Testis (tissue), 2 donors: ENCODE results near the gene SPAG9.

Experiments
- POLR2A ChIP-seq: fragments of 450-650 bp; IDR thresholded peaks from one replicate; pipeline ENCODE4 v1.6.1; 2017; ENCODE audit warnings: antibody characterized with exemption, mild to moderate bottlenecking, moderate library complexity
- TF ChIP-seq, protein P1 (sequence below), 3 experiments: fragments of 450-650 bp in 2 of 3; fragments of 200-600 bp in 1 of 3; sonication (generic) in 1 of 3; IDR thresholded peaks; one replicate each; pipeline ENCODE4 v1.5.1; 2016 to 2019; ENCODE audit warnings: antibody characterized with exemption in 3 of 3, mild to moderate bottlenecking in 2 of 3, moderate library complexity in 1 of 3

DNA sequence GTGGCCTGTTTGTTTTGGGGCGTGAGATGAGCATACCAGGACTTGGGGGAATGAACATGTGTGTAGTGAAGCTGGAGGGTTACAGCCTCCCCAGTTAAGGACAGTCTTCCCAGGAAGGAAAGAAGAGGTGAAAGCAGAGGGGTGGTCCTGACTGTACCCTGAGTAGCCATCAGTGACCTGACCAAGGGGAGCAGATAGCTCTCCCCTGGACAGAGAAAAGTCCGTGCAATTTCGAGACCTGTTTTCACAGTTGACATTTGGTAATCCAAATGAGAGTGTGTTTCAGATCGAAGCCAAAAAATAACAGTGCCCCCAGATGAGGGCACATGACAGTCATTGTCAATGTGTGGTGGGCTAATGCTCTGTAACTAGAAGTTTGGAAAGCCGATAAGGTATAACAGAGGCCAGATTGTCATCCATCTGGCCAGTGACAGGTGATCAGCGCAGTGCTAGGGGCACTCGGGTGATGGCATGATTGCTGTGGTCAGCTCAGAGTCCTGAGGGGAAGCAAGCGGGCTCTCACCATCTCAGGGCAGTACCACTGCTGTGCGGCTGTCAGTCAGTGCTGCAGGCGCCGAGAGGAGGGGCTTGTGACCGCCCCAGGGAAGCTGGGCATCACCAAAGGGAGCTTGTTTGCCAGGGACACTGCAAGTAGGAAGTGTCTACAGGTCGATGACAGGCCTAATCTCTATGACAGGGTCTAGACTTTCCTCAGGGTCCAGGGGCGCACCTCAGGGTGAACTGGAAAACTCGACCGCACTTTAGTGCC is 44.4 kb upstream of the SPAG9 start:
- TF ChIP-seq, protein P1, sequence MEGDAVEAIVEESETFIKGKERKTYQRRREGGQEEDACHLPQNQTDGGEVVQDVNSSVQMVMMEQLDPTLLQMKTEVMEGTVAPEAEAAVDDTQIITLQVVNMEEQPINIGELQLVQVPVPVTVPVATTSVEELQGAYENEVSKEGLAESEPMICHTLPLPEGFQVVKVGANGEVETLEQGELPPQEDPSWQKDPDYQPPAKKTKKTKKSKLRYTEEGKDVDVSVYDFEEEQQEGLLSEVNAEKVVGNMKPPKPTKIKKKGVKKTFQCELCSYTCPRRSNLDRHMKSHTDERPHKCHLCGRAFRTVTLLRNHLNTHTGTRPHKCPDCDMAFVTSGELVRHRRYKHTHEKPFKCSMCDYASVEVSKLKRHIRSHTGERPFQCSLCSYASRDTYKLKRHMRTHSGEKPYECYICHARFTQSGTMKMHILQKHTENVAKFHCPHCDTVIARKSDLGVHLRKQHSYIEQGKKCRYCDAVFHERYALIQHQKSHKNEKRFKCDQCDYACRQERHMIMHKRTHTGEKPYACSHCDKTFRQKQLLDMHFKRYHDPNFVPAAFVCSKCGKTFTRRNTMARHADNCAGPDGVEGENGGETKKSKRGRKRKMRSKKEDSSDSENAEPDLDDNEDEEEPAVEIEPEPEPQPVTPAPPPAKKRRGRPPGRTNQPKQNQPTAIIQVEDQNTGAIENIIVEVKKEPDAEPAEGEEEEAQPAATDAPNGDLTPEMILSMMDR (IDR thresholded peaks at IDR 0.05), result no peak
- no peak for TF ChIP-seq POLR2A
